ENCODE data around the gene ACSL5. TPM values are rescaled to one million over a fixed set of nuclear protein-coding genes. Genes with fewer than 3 reads are reported as not detected.

The ACSL5 gene
- total RNA-seq, 1 experiment from 2014 or later = 1.4 TPM

DNA sequence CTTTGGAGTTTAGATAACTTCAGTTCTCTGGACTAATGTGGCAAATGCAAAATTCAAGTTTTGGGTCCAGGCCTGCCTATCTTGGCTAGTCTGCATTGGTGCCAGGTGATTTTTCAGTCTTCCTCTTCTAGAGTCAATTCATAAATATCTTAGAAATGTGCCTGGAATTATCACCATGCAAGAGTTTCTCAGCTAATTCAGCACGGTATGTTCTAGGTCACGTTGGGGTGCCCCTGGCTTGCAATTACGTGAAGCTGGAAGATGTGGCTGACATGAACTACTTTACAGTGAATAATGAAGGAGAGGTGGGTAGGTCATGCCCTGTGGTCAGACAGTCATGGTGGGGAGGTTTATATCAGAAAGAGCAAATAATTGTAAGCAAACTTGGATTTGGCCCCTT lies 47.8 kb downstream of the ACSL5 start:
- Histone ChIP-seq H3K9me2 (replicated peaks; ENCODE audit: low read length) (no peaks in the 10 kb centered on the region), H3K9ac (ENCODE audit: low read length) (no peak overlapping the region), H2AFZ (ENCODE audit: low read length) (no peak overlapping the region), H3K36me3 (ENCODE audit: low read depth, low read length) (no peaks in the 10 kb centered on the region), H4K20me1 (ENCODE audit: low read length) (no peaks in the 10 kb centered on the region), H3F3A (ENCODE audit: low read length, unreplicated experiment) (no peaks in the 10 kb centered on the region), H3K27me3 (ENCODE audit: low read length) (no peaks in the 10 kb centered on the region), H3K79me2 (ENCODE audit: low read length) (no peaks in the 10 kb centered on the region), H3K4me3 (ENCODE audit: low read length) (no peak overlapping the region), H3K4me2 (ENCODE audit: low read length) (no peak overlapping the region), H3K4me1 (ENCODE audit: insufficient read depth, low read length) (no peaks in the 10 kb centered on the region), H3K9me3 (ENCODE audit: low read length) (no peaks in the 10 kb centered on the region), H3K27ac (ENCODE audit: low read length) (no peak overlapping the region)
- DNase-seq (no peak), ATAC-seq (no peak)
- intact Hi-C loops (cut with micrococcal nuclease) = no loop called here
- POLR2A ChIA-PET (ENCODE audit: unreplicated experiment) = interaction anchor here (0.6 kb wide), 1 partner anchor 40 kb away, joined by 6 read pairs; no protein-coding TSS in a partner anchor
- TF ChIP-seq, protein P1, sequence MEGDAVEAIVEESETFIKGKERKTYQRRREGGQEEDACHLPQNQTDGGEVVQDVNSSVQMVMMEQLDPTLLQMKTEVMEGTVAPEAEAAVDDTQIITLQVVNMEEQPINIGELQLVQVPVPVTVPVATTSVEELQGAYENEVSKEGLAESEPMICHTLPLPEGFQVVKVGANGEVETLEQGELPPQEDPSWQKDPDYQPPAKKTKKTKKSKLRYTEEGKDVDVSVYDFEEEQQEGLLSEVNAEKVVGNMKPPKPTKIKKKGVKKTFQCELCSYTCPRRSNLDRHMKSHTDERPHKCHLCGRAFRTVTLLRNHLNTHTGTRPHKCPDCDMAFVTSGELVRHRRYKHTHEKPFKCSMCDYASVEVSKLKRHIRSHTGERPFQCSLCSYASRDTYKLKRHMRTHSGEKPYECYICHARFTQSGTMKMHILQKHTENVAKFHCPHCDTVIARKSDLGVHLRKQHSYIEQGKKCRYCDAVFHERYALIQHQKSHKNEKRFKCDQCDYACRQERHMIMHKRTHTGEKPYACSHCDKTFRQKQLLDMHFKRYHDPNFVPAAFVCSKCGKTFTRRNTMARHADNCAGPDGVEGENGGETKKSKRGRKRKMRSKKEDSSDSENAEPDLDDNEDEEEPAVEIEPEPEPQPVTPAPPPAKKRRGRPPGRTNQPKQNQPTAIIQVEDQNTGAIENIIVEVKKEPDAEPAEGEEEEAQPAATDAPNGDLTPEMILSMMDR (conservative IDR thresholded peaks at IDR 0.05; ENCODE audit: low read depth, low read length) = no peak
- TF ChIP-seq EZH2 (IDR thresholded peaks at IDR 0.05; ENCODE audit: low read length, unreplicated experiment) = no peak
- no peak for TF ChIP-seq EZH2phosphoT487 (IDR thresholded peaks at IDR 0.05; ENCODE audit: borderline replicate concordance, low read length)
- BruUV-seq (replicated peaks) = no TSS peak
- CTCF ChIA-PET = no interaction called here

DNA sequence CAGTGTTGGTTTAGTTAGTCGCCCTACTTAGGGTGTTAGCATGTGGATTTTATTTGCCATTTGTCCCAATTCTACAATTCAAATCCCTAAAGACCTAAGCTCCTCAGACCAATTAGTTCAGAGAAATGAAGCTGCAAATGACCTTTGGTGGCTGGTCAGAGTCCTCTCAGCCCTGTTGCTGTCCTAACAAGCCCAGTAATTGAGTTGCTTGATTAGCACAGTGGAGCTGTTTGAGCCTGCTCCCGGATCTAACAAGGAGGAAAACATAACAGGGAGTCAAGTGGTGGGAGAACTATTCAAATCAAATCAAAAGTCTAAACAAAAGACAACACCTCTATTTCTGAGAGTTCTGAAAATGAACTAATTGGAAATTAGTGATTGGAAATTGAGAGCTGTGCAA lies 50.7 kb downstream of the ACSL5 start:
- no peaks in the 10 kb centered on the region for H3K9me3 ChIP-seq (ENCODE audit: low read length)
- no peaks in the 10 kb centered on the region for H3K36me3 ChIP-seq (ENCODE audit: low read depth, low read length)
- H3K27me3 ChIP-seq (ENCODE audit: low read length) = no peaks in the 10 kb centered on the region
- no peak overlapping the region for H3K9ac ChIP-seq (ENCODE audit: low read length)
- TF ChIP-seq, protein P1 (conservative IDR thresholded peaks at IDR 0.05; ENCODE audit: low read depth, low read length) = no peak
- no peak overlapping the region for H3K27ac ChIP-seq (ENCODE audit: low read length)
- H3K4me2 ChIP-seq (ENCODE audit: low read length) = no peak overlapping the region
- ChIA-PET CTCF (interaction anchor here (0.6 kb wide), 1 partner anchor 10 kb away, joined by 3 read pairs; no protein-coding TSS in a partner anchor), POLR2A (ENCODE audit: unreplicated experiment) (no interaction called here)
- no peak for ATAC-seq
- H3K79me2 ChIP-seq (ENCODE audit: low read length) = no peaks in the 10 kb centered on the region
- no peak overlapping the region for H3K4me3 ChIP-seq (ENCODE audit: low read length)
- no peak for DNase-seq
- no peaks in the 10 kb centered on the region for H3K4me1 ChIP-seq (ENCODE audit: insufficient read depth, low read length)
- H2AFZ ChIP-seq (ENCODE audit: low read length) = no peak overlapping the region
- H4K20me1 ChIP-seq (ENCODE audit: low read length) = no peaks in the 10 kb centered on the region
- H3K9me2 ChIP-seq (replicated peaks; ENCODE audit: low read length) = no peaks in the 10 kb centered on the region
- intact Hi-C loops (cut with micrococcal nuclease) = no loop called here
- no peaks in the 10 kb centered on the region for H3F3A ChIP-seq (ENCODE audit: low read length, unreplicated experiment)
- BruUV-seq (replicated peaks) = no TSS peak

DNA sequence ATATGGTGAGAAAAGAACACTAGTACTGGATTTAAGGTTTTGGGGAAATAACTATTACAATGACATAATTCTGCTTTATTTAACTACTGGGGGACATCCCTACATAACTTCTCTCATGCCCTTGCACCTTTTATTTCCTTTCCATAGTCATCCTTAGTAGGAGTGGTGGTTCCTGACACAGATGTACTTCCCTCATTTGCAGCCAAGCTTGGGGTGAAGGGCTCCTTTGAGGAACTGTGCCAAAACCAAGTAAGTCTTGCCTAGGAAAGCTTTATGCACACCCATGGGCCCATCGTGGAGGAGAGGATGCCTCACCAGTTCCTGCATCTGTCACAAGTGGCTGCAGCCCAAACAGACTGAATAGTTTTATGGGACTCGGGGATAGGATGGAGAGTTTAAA lies 52.2 kb downstream of the ACSL5 start:
- POLR2A ChIA-PET (ENCODE audit: unreplicated experiment) = no interaction called here
- Histone ChIP-seq H3K9me3 (ENCODE audit: low read length) (no peaks in the 10 kb centered on the region), H3K27me3 (ENCODE audit: low read length) (no peaks in the 10 kb centered on the region), H3F3A (ENCODE audit: low read length, unreplicated experiment) (no peaks in the 10 kb centered on the region), H3K9me2 (replicated peaks; ENCODE audit: low read length) (no peaks in the 10 kb centered on the region), H3K4me2 (ENCODE audit: low read length) (no peak overlapping the region), H3K4me1 (ENCODE audit: insufficient read depth, low read length) (no peaks in the 10 kb centered on the region), H3K36me3 (ENCODE audit: low read depth, low read length) (no peaks in the 10 kb centered on the region; the same call in 1 of the 2 replicates), H4K20me1 (ENCODE audit: low read length) (no peaks in the 10 kb centered on the region), H3K27ac (ENCODE audit: low read length) (no peak overlapping the region), H3K9ac (ENCODE audit: low read length) (no peak overlapping the region), H3K4me3 (ENCODE audit: low read length) (no peak overlapping the region), H2AFZ (ENCODE audit: low read length) (no peak overlapping the region), H3K79me2 (ENCODE audit: low read length) (no peaks in the 10 kb centered on the region)
- no TSS peak for BruUV-seq (replicated peaks)
- DNase-seq (no peak), ATAC-seq (no peak)
- CTCF ChIA-PET = no interaction called here
- no peak for TF ChIP-seq EZH2phosphoT487 (IDR thresholded peaks at IDR 0.05; ENCODE audit: borderline replicate concordance, low read length)
- TF ChIP-seq, protein P1 (conservative IDR thresholded peaks at IDR 0.05; ENCODE audit: low read depth, low read length) = no peak
- no peak for TF ChIP-seq EZH2 (IDR thresholded peaks at IDR 0.05; ENCODE audit: low read length, unreplicated experiment)
- intact Hi-C loops (cut with micrococcal nuclease) = no loop called here

All from PC-3 (cell line).